Fibroblast of pulmonary artery (primary cell): Measurements from ENCODE around the gene TACC2.
"Not testable (repeated sequence)": the region's sequence is repeated elsewhere in the genome, so short reads cannot be mapped to it uniquely, and the experiment has no call there.

Experiments
- DNase-seq: peaks from one replicate; pipeline ENCODE4 v3.0.0-alpha.2; 2010; ENCODE audit warnings: low read depth
- H3K4me3 ChIP-seq: replicated peaks from 2 replicates; pipeline ENCODE4 v1.5.1; 2011; ENCODE audit warnings: low read depth, mild to moderate bottlenecking, control low read depth, low read length, moderate library complexity
- TF ChIP-seq, protein P1 (sequence below): IDR thresholded peaks from 2 replicates; pipeline ENCODE4 v1.5.1; 2011; ENCODE audit warnings: mild to moderate bottlenecking, control low read depth, low read length, inconsistent platforms; ENCODE audit errors: missing control alignments

The TACC2 gene

DNA sequence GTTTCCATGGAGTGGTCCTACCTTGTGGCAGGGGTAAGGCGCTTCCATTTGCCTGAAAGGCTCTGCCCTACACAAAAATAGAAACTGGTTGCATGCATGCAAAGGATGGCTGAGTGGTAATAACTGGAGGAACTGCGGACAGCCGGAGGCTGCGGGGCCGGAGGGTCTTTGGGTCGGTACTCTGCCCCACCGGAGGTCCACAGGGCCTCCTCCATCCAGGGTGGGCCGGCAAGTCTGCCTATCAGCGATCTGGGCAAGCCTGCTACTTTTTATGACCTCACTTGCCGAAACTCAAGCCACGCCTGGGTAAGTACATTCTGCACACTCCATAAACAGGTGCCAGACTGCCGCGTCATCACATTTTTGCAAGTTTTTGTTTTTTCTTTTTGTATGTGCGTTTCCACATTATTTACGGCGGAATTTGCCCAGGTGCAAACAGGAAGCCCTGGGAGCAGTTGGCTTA is 30.0 kb downstream of the TACC2 start:
- TF ChIP-seq, protein P1, sequence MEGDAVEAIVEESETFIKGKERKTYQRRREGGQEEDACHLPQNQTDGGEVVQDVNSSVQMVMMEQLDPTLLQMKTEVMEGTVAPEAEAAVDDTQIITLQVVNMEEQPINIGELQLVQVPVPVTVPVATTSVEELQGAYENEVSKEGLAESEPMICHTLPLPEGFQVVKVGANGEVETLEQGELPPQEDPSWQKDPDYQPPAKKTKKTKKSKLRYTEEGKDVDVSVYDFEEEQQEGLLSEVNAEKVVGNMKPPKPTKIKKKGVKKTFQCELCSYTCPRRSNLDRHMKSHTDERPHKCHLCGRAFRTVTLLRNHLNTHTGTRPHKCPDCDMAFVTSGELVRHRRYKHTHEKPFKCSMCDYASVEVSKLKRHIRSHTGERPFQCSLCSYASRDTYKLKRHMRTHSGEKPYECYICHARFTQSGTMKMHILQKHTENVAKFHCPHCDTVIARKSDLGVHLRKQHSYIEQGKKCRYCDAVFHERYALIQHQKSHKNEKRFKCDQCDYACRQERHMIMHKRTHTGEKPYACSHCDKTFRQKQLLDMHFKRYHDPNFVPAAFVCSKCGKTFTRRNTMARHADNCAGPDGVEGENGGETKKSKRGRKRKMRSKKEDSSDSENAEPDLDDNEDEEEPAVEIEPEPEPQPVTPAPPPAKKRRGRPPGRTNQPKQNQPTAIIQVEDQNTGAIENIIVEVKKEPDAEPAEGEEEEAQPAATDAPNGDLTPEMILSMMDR: no peak
- no peak overlapping the region for H3K4me3 ChIP-seq

DNA sequence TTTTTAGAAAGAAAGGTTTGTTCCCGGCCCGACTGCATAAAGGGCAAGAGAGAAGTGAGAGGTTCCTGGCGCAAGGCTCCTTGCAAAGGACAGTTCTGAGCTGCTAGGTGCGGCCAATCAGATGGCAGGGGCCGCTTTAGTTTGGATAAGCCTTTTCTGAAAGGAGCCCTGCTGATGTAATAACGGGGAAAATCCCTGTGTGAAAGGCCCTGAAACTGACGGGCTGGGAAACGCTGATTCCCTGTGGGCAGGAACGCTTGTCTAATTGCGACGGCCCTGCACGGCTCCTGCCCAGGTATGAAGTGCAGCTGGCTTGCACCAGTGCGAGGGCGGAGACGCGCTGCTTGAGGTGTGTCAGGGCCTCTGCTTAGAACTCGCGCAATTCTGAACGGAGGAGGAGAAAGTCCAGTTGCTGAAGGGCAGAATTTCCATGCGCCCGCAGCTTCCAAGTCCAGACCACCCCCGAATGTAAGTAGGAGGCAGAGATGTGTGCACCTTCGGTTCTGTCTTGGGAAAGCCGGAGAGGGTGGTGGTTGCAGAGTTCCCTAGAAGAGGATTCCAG is 30.5 kb downstream of the TACC2 start:
- TF ChIP-seq, protein P1: no peak
- H3K4me3 ChIP-seq: no peak overlapping the region
- DNase-seq: no peak

More for the DNA sequence above, 30.0 kb downstream of the TACC2 start:
- no peak for DNase-seq

DNA sequence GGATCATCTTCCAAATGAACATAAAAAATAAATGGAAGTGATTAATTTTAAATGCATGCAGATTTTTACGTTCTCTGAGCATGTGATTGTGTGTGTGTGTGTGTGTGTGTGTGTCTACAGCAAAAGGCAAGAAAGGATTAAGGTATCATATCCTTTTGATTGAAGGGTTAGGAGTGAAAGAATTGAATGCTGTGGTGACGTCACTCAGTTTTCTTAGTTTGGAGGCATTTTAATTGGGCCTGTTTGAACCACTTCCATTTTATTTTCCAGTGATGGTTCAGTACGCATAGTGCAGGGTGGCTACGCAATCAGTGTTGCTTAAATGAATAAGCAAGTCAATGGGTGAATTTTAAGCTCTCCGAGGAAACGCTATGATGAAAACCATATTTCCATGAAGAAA is 31.3 kb downstream of the TACC2 start:
- H3K4me3 ChIP-seq: no peak overlapping the region
- DNase-seq: no peak

DNA sequence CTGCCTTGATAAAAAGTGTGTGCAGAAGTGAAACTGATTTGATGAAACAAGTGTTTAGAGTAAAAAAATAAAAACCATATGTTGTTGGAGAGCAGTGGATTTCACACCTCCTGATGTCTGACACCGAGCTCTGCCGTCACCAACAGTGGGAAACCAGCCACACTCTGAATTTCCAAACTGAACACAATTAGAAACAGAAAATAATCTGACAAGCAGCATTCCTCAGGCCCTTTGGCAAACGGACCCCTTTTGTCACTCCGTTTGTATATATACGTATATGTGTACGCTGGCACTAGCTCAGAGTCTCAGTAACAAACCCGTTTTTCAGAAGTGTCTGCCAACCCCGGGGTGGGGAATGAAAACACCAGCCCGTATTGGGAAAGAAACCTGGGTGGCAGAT is 32.4 kb downstream of the TACC2 start:
- no peak overlapping the region for H3K4me3 ChIP-seq
- TF ChIP-seq, protein P1: no peak
- peak; percentile 33 for DNase-seq

More for the DNA sequence above, 31.3 kb downstream of the TACC2 start:
- TF ChIP-seq, protein P1: no peak

DNA sequence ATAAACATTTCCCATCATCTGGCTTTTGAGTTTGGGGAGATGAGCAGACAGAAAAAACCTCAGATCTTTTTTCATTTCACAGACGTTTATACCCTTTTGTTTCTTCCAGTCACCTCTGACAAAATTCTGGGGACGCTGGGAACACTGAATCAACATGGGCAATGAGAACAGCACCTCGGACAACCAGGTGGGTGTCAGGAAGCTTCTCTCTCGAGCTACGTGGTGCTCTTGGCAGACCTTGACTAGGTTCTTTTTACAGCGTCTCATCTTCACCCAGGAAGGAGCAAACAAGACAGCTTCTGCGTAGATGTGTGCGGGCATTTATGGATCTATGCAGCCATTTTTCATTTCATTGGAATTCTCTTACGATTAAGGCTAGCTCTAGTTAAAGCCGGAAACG is 32.9 kb downstream of the TACC2 start:
- DNase-seq: no peak

DNA sequence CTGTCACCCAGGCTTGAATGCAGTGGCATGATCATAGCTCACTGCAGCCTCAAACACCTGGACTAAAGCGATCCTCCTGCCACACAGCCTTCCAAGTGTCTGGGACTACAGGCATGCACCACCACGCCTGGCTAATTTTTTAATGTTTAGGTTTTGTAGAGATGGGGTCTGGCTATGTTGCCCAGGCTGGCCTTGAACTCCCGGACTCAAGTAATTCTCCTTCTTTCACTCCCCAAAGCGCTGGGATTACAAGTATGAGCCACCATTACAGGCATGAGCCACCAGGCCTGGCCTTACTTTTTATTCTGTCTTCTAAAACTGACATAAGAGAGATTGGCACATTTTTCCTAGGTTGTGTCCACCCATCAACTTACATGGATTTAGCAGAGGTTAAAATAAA is 33.3 kb downstream of the TACC2 start:
- TF ChIP-seq, protein P1: no peak
- no peak overlapping the region for H3K4me3 ChIP-seq
- no peak for DNase-seq

More for the DNA sequence above, 32.9 kb downstream of the TACC2 start:
- H3K4me3 ChIP-seq: no peak overlapping the region
- TF ChIP-seq, protein P1: no peak

DNA sequence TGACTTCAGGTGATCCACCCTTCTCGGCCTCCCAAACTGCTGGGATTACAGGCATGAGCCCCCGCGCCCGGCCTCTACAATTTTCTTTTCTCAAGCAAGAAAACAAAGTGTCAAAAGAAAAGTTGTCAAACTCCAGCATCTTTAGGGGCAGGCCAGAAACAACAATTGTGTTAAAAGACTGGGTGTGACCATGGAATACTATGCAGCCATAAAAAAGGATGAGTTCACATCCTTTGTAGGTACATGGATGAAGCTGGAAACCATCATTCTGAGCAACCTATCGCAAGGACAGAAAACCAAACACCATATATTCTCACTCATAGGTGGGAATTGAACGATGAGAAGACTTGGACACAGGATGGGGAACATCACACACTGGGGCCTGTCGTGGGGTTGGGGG is 34.3 kb downstream of the TACC2 start:
- H3K4me3 ChIP-seq, DNase-seq: not testable (repeated sequence)
